Neural cell (in vitro differentiated cells): ENCODE data around the gene OSGEPL1. TPM values are rescaled to one million over a fixed set of nuclear protein-coding genes. Genes with fewer than 3 reads are reported as not detected.

ENCODE experiments used
- H2AFZ ChIP-seq: fragments of 200-600, 300-800 bp; sonication (generic), shearing (Covaris generic); 2 replicates; pipeline ENCODE4 v1.6.0; 2014; ENCODE audit warnings: low read depth, mild to moderate bottlenecking, antibody characterized with exemption, low read length, moderate library complexity
- H3F3A ChIP-seq: fragments of 200-600 bp; shearing (Covaris generic); 2 replicates; pipeline ENCODE4 v1.6.1; 2016; ENCODE audit warnings: mild to moderate bottlenecking, moderate library complexity, mixed read lengths, antibody characterized with exemption, low read length; ENCODE audit not compliant: insufficient read depth, poor library complexity, severe bottlenecking
- H3K27ac ChIP-seq: fragments of 200-600, 300-800 bp; sonication (generic), shearing (Covaris generic); 2 replicates; pipeline ENCODE4 v1.5.1; 2014; ENCODE audit warnings: mild to moderate bottlenecking, low read length, moderate library complexity
- H3K27me3 ChIP-seq: fragments of 300-800, 200-600 bp; sonication (generic), shearing (Covaris generic); 2 replicates; pipeline ENCODE4 v1.6.0; 2014; ENCODE audit warnings: mild to moderate bottlenecking, low read depth, low read length, moderate library complexity; ENCODE audit not compliant: insufficient read depth
- H3K36me3 ChIP-seq: fragments of 300-800, 200-600 bp; sonication (generic), shearing (Covaris generic); 2 replicates; pipeline ENCODE4 v1.5.1; 2014; ENCODE audit warnings: mild to moderate bottlenecking, antibody characterized with exemption, low read length, moderate library complexity; ENCODE audit not compliant: insufficient read depth
- H3K4me2 ChIP-seq: fragments of 300-800, 200-600 bp; sonication (generic), shearing (Covaris generic); 2 replicates; pipeline ENCODE4 v1.6.0; 2014; ENCODE audit warnings: mild to moderate bottlenecking, low read length
- H3K4me3 ChIP-seq: fragments of 300-800, 200-600 bp; sonication (generic), shearing (Covaris generic); 2 replicates; pipeline ENCODE4 v1.5.1; 2014; ENCODE audit warnings: mild to moderate bottlenecking, low read length, moderate library complexity
- H3K79me2 ChIP-seq: fragments of 200-600 bp; shearing (Covaris generic); replicated peaks from 2 replicates; pipeline ENCODE4 v1.6.0; 2014; ENCODE audit warnings: mild to moderate bottlenecking, low read length, moderate library complexity; ENCODE audit not compliant: insufficient read depth
- H3K9ac ChIP-seq: fragments of 300-800, 200-600 bp; sonication (generic), shearing (Covaris generic); 2 replicates; pipeline ENCODE4 v1.6.1; 2016; ENCODE audit warnings: mild to moderate bottlenecking, low read length, mixed read lengths
- H3K9me2 ChIP-seq: fragments of 200-600 bp; shearing (Covaris generic); 2 replicates; pipeline ENCODE4 v1.6.1; 2016; ENCODE audit warnings: mild to moderate bottlenecking, low read length, mixed read lengths; ENCODE audit not compliant: insufficient read depth
- H3K9me3 ChIP-seq: fragments of 200-600, 300-800 bp; sonication (generic), shearing (Covaris generic); 2 replicates; pipeline ENCODE4 v1.6.1; 2016; ENCODE audit warnings: mild to moderate bottlenecking, mixed run types, low read length, moderate library complexity, mixed read lengths
- H4K20me1 ChIP-seq: fragments of 200-600 bp; shearing (Covaris generic); 2 replicates; pipeline ENCODE4 v1.6.1; 2016; ENCODE audit warnings: mild to moderate bottlenecking, mixed run types; ENCODE audit not compliant: insufficient read depth
- EP300 ChIP-seq: fragments of 450-650 bp; conservative IDR thresholded peaks from 2 replicates; pipeline ENCODE4 v1.6.1; 2014; ENCODE audit warnings: antibody characterized with exemption, mild to moderate bottlenecking, moderate library complexity; ENCODE audit not compliant: poor library complexity, severe bottlenecking
- EZH2 ChIP-seq: fragments of 200-600, 300-800 bp; shearing (Covaris generic), sonication (generic); IDR thresholded peaks from 2 replicates; pipeline ENCODE4 v1.6.1; 2014; ENCODE audit warnings: antibody characterized with exemption, low read length, borderline replicate concordance, mild to moderate bottlenecking; ENCODE audit not compliant: insufficient read depth, poor library complexity, severe bottlenecking
- MXI1 ChIP-seq: fragments of 450-650 bp; conservative IDR thresholded peaks from 2 replicates; pipeline ENCODE4 v1.6.1; 2014; ENCODE audit warnings: antibody characterized with exemption, mild to moderate bottlenecking; ENCODE audit not compliant: poor library complexity, severe bottlenecking
- POLR2AphosphoS5 ChIP-seq: IDR thresholded peaks from 2 replicates; pipeline ENCODE4 v1.6.1; 2012
- RAD21 ChIP-seq: fragments of 450-650 bp; conservative IDR thresholded peaks from 2 replicates; pipeline ENCODE4 v1.6.1; 2014; ENCODE audit warnings: antibody characterized with exemption, mild to moderate bottlenecking, moderate library complexity
- SMC3 ChIP-seq: fragments of 450-650 bp; conservative IDR thresholded peaks from 2 replicates; pipeline ENCODE4 v1.6.1; 2014; ENCODE audit warnings: antibody characterized with exemption, mild to moderate bottlenecking, moderate library complexity; ENCODE audit not compliant: poor library complexity
- TAF1 ChIP-seq: IDR thresholded peaks from 2 replicates; pipeline ENCODE4 v1.6.1; 2012; ENCODE audit warnings: low read depth
- polyA plus RNA-seq: library from polyadenylated mRNA; depleted of rRNA; stranded (reverse); fragments of >200 nt; gene quantifications from 2 replicates; pipeline ENCODE4 v1.2.3, GENCODE V29; 2014
- TF ChIP-seq, protein P1 (sequence below): IDR thresholded peaks from 2 replicates; pipeline ENCODE4 v1.6.1; 2012; ENCODE audit warnings: borderline replicate concordance
- TF ChIP-seq, protein P2 (sequence below): fragments of 450-650 bp; IDR thresholded peaks from 2 replicates; pipeline ENCODE4 v1.5.1; 2014; ENCODE audit warnings: antibody characterized with exemption, mild to moderate bottlenecking, moderate library complexity; ENCODE audit not compliant: poor library complexity, severe bottlenecking

OSGEPL1 gene
- polyA plus RNA-seq, 1 donor from 2014 or later = 23.6 TPM

DNA sequence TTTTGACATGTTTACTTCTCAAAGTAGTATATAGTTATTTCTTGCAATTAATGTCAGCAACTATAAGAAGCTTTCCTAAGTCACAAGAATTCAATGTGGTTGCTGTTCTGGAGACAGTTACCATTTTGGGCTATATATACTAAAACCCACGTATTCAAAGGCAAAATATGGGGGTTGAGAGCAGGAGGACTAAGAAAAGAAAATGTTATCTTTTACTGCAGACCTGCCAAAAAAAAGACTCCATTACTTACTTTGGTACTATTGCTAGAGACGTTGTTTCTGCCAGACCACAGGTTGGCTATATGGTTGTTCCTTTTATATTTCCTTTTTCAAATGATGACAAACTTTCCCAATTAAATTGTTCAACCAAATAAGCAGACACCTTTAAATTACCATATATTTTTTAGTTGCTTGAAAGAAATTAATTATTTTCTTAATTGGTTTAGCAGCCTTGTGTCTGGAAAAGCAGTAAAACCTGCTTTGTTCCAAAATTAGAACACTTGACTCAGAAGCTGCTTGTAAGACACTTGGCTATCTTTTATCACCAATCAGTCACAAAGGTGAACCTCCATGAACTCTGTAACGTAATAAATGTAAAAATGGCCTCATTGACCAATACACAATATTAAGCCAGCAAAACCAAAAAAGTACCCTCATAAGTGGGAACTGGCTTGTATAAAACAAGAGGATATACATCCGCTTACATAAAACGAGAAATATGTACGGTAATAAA, 8.2 kb upstream of the OSGEPL1 start:
- H2AFZ ChIP-seq = no peak overlapping the region
- no peak overlapping the region for H3K9ac ChIP-seq
- H3K79me2 ChIP-seq = no peaks in the 10 kb centered on the region
- H3K27me3 ChIP-seq = no peaks in the 10 kb centered on the region
- H3K4me3 ChIP-seq = no peak overlapping the region
- H3K9me3 ChIP-seq = no peaks in the 10 kb centered on the region
- H3F3A ChIP-seq = no peaks in the 10 kb centered on the region
- H4K20me1 ChIP-seq = no peaks in the 10 kb centered on the region
- TF ChIP-seq TAF1 = no peak
- TF ChIP-seq, protein P1, sequence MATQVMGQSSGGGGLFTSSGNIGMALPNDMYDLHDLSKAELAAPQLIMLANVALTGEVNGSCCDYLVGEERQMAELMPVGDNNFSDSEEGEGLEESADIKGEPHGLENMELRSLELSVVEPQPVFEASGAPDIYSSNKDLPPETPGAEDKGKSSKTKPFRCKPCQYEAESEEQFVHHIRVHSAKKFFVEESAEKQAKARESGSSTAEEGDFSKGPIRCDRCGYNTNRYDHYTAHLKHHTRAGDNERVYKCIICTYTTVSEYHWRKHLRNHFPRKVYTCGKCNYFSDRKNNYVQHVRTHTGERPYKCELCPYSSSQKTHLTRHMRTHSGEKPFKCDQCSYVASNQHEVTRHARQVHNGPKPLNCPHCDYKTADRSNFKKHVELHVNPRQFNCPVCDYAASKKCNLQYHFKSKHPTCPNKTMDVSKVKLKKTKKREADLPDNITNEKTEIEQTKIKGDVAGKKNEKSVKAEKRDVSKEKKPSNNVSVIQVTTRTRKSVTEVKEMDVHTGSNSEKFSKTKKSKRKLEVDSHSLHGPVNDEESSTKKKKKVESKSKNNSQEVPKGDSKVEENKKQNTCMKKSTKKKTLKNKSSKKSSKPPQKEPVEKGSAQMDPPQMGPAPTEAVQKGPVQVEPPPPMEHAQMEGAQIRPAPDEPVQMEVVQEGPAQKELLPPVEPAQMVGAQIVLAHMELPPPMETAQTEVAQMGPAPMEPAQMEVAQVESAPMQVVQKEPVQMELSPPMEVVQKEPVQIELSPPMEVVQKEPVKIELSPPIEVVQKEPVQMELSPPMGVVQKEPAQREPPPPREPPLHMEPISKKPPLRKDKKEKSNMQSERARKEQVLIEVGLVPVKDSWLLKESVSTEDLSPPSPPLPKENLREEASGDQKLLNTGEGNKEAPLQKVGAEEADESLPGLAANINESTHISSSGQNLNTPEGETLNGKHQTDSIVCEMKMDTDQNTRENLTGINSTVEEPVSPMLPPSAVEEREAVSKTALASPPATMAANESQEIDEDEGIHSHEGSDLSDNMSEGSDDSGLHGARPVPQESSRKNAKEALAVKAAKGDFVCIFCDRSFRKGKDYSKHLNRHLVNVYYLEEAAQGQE = no peak
- no peak overlapping the region for H3K27ac ChIP-seq
- no peaks in the 10 kb centered on the region for H3K9me2 ChIP-seq
- peaks cover 11% of the 10 kb centered on the region for H3K36me3 ChIP-seq
- no peak overlapping the region for H3K4me2 ChIP-seq

DNA sequence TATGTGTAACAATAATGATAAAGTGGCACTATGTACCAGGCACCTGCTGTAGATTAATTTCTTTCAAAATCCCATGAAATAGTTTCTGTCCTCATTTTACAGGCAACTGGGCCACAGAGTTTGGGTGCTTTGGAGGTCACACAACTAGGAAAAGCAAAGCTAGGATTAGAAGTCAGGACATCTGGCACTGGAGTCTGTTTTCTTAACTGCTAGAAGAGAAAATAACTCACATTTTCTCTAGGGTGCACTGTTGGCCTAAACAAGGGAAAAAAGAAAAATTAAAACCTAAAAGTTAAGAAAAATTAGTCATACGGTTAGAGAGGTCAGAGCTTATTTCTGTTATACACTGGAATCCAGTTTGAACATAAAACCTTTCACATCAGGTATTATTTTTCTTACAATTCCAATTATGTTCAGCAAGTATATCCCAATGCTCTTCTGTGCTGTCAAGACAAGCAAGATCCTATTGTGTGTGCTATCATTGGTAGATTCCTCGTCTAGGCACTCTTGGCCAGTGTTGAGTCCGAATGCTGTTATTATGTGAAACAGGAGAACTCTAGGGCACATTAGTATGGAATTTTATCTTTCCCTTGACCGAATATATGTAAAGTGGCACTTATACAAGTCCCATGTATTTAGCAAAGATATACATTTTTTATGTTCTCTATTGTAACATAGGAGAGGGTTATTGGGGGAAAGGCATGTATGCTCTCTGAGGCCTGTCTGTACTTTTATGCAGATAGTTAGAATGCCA, 1.5 kb upstream of the OSGEPL1 start:
- H3K9me2 ChIP-seq = no peaks in the 10 kb centered on the region
- H3F3A ChIP-seq = peaks cover 4% of the 10 kb centered on the region
- peak overlapping the region; percentile 84 for H3K4me3 ChIP-seq
- H3K4me2 ChIP-seq = peak overlapping the region; percentile 60
- peaks cover 5% of the 10 kb centered on the region for H3K36me3 ChIP-seq
- H3K27me3 ChIP-seq = no peaks in the 10 kb centered on the region
- peak overlapping the region; percentile 95 for H3K9ac ChIP-seq
- TF ChIP-seq TAF1 (no peak), RAD21 (no peak), POLR2AphosphoS5 (no peak), EZH2 (no peak), MXI1 (no peak), SMC3 (no peak), EP300 (no peak)
- TF ChIP-seq, protein P1 = no peak
- TF ChIP-seq, protein P2, sequence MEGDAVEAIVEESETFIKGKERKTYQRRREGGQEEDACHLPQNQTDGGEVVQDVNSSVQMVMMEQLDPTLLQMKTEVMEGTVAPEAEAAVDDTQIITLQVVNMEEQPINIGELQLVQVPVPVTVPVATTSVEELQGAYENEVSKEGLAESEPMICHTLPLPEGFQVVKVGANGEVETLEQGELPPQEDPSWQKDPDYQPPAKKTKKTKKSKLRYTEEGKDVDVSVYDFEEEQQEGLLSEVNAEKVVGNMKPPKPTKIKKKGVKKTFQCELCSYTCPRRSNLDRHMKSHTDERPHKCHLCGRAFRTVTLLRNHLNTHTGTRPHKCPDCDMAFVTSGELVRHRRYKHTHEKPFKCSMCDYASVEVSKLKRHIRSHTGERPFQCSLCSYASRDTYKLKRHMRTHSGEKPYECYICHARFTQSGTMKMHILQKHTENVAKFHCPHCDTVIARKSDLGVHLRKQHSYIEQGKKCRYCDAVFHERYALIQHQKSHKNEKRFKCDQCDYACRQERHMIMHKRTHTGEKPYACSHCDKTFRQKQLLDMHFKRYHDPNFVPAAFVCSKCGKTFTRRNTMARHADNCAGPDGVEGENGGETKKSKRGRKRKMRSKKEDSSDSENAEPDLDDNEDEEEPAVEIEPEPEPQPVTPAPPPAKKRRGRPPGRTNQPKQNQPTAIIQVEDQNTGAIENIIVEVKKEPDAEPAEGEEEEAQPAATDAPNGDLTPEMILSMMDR = no peak
- no peak overlapping the region for H3K27ac ChIP-seq
- no peak overlapping the region for H2AFZ ChIP-seq
- peaks cover 5% of the 10 kb centered on the region for H3K79me2 ChIP-seq
- no peaks in the 10 kb centered on the region for H3K9me3 ChIP-seq
- H4K20me1 ChIP-seq = no peaks in the 10 kb centered on the region
